Body of pancreas (tissue), 4 donors: ENCODE measurements around the gene PDCD1. TPM values are rescaled to one million over a fixed set of nuclear protein-coding genes. Genes with fewer than 3 reads are reported as not detected.

ENCODE experiments used
- ATAC-seq: fragments of 150-250 bp; one replicate; pipeline ENCODE4 v1.9.1; 2016
- DNase-seq, 4 donors: peaks; one replicate each; pipeline ENCODE4 v3.0.0-alpha.2; 2019
- H3K27ac ChIP-seq, 4 donors: fragments of 200-600 bp; sonication (generic); 1 replicate in 3 of 4; 2 replicates in 1 of 4; pipeline versions ENCODE4 v1.5.1 to v1.6.1; 2016 to 2019; ENCODE audit warnings: mild to moderate bottlenecking in 1 of 4, mixed read lengths in 1 of 4, moderate library complexity in 1 of 4
- H3K27me3 ChIP-seq, 2 donors: fragments of 200-600 bp; sonication (generic); one replicate each; pipeline ENCODE4 v1.6.0; 2016; ENCODE audit warnings: mild to moderate bottlenecking in 1 of 2
- H3K36me3 ChIP-seq, 2 donors: fragments of 200-600 bp; sonication (generic); replicated peaks in 1 of 2; 2 replicates each; pipeline ENCODE4 v1.5.1; 2016; ENCODE audit warnings: low read depth in 2 of 2; ENCODE audit not compliant: insufficient read depth in 1 of 2
- H3K4me1 ChIP-seq: fragments of 200-600 bp; sonication (generic); one replicate; pipeline ENCODE4 v1.6.0; 2016
- H3K4me3 ChIP-seq, 2 donors: fragments of 200-600 bp; sonication (generic); 1 replicate in 1 of 2; 2 replicates in 1 of 2; pipeline ENCODE4 v1.5.1; 2016 to 2019
- H3K9me3 ChIP-seq, 3 donors: fragments of 200-600 bp; sonication (generic); 1 replicate in 2 of 3; 2 replicates in 1 of 3; pipeline ENCODE4 v1.5.1; 2016
- POLR2A ChIP-seq, 3 donors: fragments of 450-650 bp; IDR thresholded peaks; one replicate each; pipeline ENCODE4 v1.6.1; 2016; ENCODE audit warnings: antibody characterized with exemption in 3 of 3, mild to moderate bottlenecking in 2 of 3
- WGBS, 2 donors: methylation state at CpG; one replicate each; pipeline ENCODE4 v1.1.5; 2017; 5-methylcytosine and 5-hydroxymethylcytosine counted together
- intact Hi-C: fragments of 100-400 bp; cut with DNase I; formaldehyde crosslinking; loops from one replicate; pipeline ENCODE4 v1.15.1; 2023
- total RNA-seq, 2 donors: library from RNA; depleted of rRNA; stranded (reverse); fragments of >200 nt; gene quantifications; one replicate each; pipeline ENCODE4 v1.1.0, GENCODE V29; 2016
- TF ChIP-seq, protein P1 (sequence below), 7 experiments: fragments of 450-650 bp in 4 of 7; fragments of 200-600 bp in 3 of 7; sonication (generic) in 3 of 7; IDR thresholded peaks; one replicate each; pipeline ENCODE4 v1.5.1; 2016 to 2019; ENCODE audit warnings: antibody characterized with exemption in 7 of 7

PDCD1 gene
- total RNA-seq, 2 donors from 2014 or later: 0.99 to 1.3 TPM

DNA sequence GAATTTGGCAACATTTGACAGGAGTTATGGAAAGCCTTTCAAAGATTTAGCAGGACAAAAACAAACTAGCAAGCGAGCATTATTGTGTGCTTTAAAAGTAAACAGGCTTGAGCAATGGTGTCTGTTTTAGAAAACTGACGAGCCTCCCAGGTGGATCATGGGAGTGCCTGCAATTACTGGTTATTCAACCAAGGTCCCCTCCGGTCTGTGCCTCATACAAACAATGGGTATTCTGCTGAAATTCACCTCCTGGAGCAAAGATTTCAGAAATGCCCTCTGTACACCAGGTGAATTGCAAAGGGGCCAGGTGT, 33.2 kb upstream of the PDCD1 start:
- peaks cover 81% of the 10 kb centered on the region for H3K4me1 ChIP-seq
- peak overlapping the region; percentile 92 to 97 (median 94) for H3K27ac ChIP-seq
- 33 to 52% methylated on average over 2 to 3 of the region's 3 CpGs for WGBS, 2 donors
- no peaks in the 10 kb centered on the region for H3K36me3 ChIP-seq
- intact Hi-C loops: no loop called here
- no peaks in the 10 kb centered on the region for H3K9me3 ChIP-seq
- ATAC-seq: no peak
- peak in 2 of 4 donors; percentile 16 to 33 for DNase-seq
- H3K4me3 ChIP-seq: no peak overlapping the region
- TF ChIP-seq, protein P1, sequence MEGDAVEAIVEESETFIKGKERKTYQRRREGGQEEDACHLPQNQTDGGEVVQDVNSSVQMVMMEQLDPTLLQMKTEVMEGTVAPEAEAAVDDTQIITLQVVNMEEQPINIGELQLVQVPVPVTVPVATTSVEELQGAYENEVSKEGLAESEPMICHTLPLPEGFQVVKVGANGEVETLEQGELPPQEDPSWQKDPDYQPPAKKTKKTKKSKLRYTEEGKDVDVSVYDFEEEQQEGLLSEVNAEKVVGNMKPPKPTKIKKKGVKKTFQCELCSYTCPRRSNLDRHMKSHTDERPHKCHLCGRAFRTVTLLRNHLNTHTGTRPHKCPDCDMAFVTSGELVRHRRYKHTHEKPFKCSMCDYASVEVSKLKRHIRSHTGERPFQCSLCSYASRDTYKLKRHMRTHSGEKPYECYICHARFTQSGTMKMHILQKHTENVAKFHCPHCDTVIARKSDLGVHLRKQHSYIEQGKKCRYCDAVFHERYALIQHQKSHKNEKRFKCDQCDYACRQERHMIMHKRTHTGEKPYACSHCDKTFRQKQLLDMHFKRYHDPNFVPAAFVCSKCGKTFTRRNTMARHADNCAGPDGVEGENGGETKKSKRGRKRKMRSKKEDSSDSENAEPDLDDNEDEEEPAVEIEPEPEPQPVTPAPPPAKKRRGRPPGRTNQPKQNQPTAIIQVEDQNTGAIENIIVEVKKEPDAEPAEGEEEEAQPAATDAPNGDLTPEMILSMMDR (IDR thresholded peaks at IDR 0.05): no peak
- TF ChIP-seq POLR2A (IDR thresholded peaks at IDR 0.05): no peak
- no peaks in the 10 kb centered on the region for H3K27me3 ChIP-seq

DNA sequence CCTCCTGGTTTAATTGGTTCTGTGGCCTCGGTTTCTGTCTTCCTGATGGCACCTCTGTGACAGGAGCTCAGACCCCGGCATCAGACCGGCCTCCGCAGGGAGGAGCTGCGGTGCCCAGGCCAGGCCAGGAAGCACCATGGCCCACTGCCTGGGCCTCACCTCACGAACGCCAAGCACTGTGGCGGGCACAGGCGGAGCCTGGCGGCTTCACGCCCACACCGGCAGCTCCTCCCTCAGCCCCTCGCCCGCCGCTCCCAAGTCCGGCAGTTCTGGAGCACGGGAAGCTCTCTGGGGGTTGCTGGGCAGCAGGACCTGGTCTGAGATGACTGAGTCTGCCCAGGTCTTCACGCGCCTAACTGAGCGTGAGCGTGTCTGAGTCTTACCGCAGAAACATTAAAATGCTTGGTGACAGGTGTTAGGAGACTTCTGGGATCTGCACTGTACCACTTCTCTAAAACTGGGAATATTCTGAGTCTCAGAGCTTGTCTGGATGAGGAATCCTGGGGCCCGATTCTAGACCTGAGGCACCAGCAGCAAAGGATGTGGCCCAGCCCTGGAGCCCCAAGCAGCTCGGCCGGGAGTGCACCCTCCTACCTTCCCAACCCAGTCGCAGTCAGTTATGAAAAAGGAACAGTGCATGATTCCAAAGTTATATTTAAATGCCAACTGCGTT, 32.8 kb upstream of the PDCD1 start:
- peak; percentile 49 for ATAC-seq
- TF ChIP-seq, protein P1 (IDR thresholded peaks at IDR 0.05): no peak
- TF ChIP-seq POLR2A (IDR thresholded peaks at IDR 0.05): peak; percentile 17 to 66 (median 46)
- Histone ChIP-seq H3K27ac (peak overlapping the region; percentile 92 to 97 (median 94)), H3K9me3 (no peaks in the 10 kb centered on the region), H3K4me1 (peaks cover 82% of the 10 kb centered on the region), H3K4me3 (no peak overlapping the region), H3K27me3 (no peaks in the 10 kb centered on the region), H3K36me3 (no peaks in the 10 kb centered on the region)
- peak; percentile 69 to 82 (median 79) for DNase-seq
- intact Hi-C loops: no loop called here
- WGBS, 2 donors: 45 to 52% methylated on average over 19 to 27 of the region's 27 CpGs

DNA sequence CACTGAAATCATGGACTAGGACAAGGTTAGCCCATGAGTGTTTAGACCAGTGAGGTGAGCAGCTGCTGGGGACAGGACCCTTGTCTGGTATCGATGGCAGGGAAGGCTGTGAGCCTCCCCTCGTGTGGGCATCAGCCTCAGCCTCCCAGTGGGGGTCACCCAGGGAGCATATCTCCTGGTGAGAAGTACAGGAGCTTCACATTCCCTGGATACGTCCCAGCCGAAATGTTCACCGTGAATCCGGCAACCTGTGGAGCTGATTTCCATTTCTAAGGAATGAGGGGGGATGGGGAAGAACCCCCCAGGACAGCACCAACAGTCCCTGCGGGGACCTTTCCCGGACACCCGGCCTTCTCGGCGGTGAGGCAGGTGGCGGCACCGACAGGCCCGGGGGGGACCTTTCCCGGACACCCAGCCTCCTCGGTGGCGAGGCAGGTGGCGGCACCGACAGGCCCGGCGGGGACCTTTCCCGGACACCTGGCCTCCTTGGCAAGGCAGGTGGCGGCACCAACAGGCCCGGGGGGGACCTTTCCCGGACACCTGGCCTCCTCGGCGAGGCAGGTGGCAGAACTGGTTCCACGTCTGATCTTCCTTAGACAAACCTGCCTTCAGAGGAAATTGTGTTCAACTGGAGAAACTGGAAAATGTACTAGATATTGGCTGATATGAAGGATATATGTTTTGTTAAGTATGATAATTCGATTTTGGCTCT, 32.0 kb upstream of the PDCD1 start:
- TF ChIP-seq, protein P1 (IDR thresholded peaks at IDR 0.05): no peak
- no peak for TF ChIP-seq POLR2A (IDR thresholded peaks at IDR 0.05)
- peak overlapping the region; percentile 92 to 97 (median 94) for H3K27ac ChIP-seq
- H3K4me3 ChIP-seq: no peak overlapping the region
- peaks cover 84% of the 10 kb centered on the region for H3K4me1 ChIP-seq
- no peaks in the 10 kb centered on the region for H3K36me3 ChIP-seq
- H3K9me3 ChIP-seq: no peaks in the 10 kb centered on the region
- DNase-seq (peak; percentile 77 to 85 (median 84)), ATAC-seq (peak; percentile 60)
- WGBS, 2 donors: 38 to 42% methylated on average over 2 to 29 of the region's 29 CpGs
- intact Hi-C loops: no loop called here
- H3K27me3 ChIP-seq: no peaks in the 10 kb centered on the region

DNA sequence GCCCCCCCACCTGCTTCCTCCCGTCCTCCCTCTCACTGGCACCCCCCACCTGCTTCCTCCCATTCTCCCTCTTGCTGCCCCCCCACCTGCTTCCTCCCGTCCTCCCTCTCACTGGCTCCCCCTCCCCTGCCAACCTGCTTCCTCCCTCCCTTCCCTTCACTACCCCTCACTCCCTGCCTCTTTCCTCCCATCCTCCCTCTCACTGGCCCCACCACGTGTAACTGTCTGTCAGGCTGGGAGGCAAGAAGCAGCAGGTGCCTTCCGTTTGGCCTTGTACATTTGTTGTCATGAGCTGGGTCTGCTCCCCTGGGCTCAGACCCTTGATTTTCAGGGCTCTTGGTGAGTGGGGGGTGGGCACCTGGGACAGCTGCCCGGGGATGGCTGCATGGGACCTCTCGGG, 29.9 kb upstream of the PDCD1 start:
- H3K9me3 ChIP-seq: no peaks in the 10 kb centered on the region
- TF ChIP-seq POLR2A (IDR thresholded peaks at IDR 0.05): no peak
- TF ChIP-seq, protein P1 (IDR thresholded peaks at IDR 0.05): no peak
- H3K4me3 ChIP-seq: no peak overlapping the region
- ATAC-seq (no peak), DNase-seq (no peak)
- no peaks in the 10 kb centered on the region for H3K27me3 ChIP-seq
- H3K4me1 ChIP-seq: peaks cover 83% of the 10 kb centered on the region
- WGBS, 2 donors: 54 to 75% methylated on average over 4 of the region's 6 CpGs
- peak overlapping the region in 1 of 4 donors; percentile 93 for H3K27ac ChIP-seq
- intact Hi-C loops: no loop called here
- H3K36me3 ChIP-seq: no peaks in the 10 kb centered on the region
